GM21619 (cell line): Measurements from ENCODE around the gene IER3IP1.
"Not testable (repeated sequence)": the region's sequence is repeated elsewhere in the genome, so short reads cannot be mapped to it uniquely, and the experiment has no call there.

Experiments used
- ATAC-seq: cut with Tn5 transposase; IDR thresholded peaks from one replicate; pipeline ENCODE4 v1.9.1; 2021; ENCODE audit not compliant: unreplicated experiment

Gene IER3IP1

GRCh38 chr18:47175898-47176575 lies at the start of gene IER3IP1:
IER3IP1 (minus strand) TSS chr18:47176364; CDS start chr18:47176277, 87 bp downstream.
- peak; percentile 82 for ATAC-seq

GRCh38 chr18:47215554-47216138 lies 39.5 kb upstream of the IER3IP1 start:
- ATAC-seq: no peak

- no peak for ATAC-seq
These were observed 33.0 kb upstream of the IER3IP1 start for GRCh38 chr18:47209171-47209570.

GRCh38 chr18:47206945-47207637 lies 30.9 kb upstream of the IER3IP1 start:
- no peak for ATAC-seq

- ATAC-seq: no peak
These were observed 28.9 kb upstream of the IER3IP1 start for GRCh38 chr18:47204908-47205522.

- no peak for ATAC-seq
These were observed 27.7 kb upstream of the IER3IP1 start for GRCh38 chr18:47203626-47204464.

- ATAC-seq: not testable (repeated sequence)
These were observed 19.8 kb upstream of the IER3IP1 start for GRCh38 chr18:47195961-47196360.

GRCh38 chr18:47191961-47192360 lies 15.8 kb upstream of the IER3IP1 start:
- no peak for ATAC-seq

GRCh38 chr18:47187721-47188120 lies 11.6 kb upstream of the IER3IP1 start:
- ATAC-seq: no peak

- ATAC-seq: no peak
These were observed 8.4 kb upstream of the IER3IP1 start for GRCh38 chr18:47184419-47185050.

GRCh38 chr18:47182156-47182555 lies 6.0 kb upstream of the IER3IP1 start:
- ATAC-seq: not testable (repeated sequence)

- ATAC-seq: no peak
These were observed 4.6 kb upstream of the IER3IP1 start for GRCh38 chr18:47180765-47181164.

GRCh38 chr18:47179520-47179919 lies 3.4 kb upstream of the IER3IP1 start:
- no peak for ATAC-seq

- ATAC-seq: peak; percentile 12
These were observed 774 bp downstream of the IER3IP1 start for GRCh38 chr18:47175283-47175897.

- no peak for ATAC-seq
These were observed 1.5 kb downstream of the IER3IP1 start for GRCh38 chr18:47174545-47175116.

GRCh38 chr18:47172476-47172875 lies 3.7 kb downstream of the IER3IP1 start:
- ATAC-seq: no peak

GRCh38 chr18:47168913-47169312 lies 7.3 kb downstream of the IER3IP1 start:
- no peak for ATAC-seq

GRCh38 chr18:47168509-47168908 lies 7.7 kb downstream of the IER3IP1 start:
- no peak for ATAC-seq

- ATAC-seq: no peak
These were observed 9.9 kb downstream of the IER3IP1 start for GRCh38 chr18:47166294-47166693.

GRCh38 chr18:47163241-47163640 lies 12.9 kb downstream of the IER3IP1 start:
- peak; percentile 78 for ATAC-seq
